A549 (cell line): ENCODE data around the gene CDH22.

ENCODE experiments used
- CBX2 ChIP-seq: fragments of 200-600 bp; sonication (generic); IDR thresholded peaks from 2 replicates; pipeline ENCODE4 v1.6.1; 2016; ENCODE audit warnings: low read depth, mild to moderate bottlenecking, borderline replicate concordance
- FOXS1 ChIP-seq: fragments of 250-450 bp; sonication (Bioruptor Pico); IDR thresholded peaks from 2 replicates; pipeline ENCODE4 v1.5.0; 2020; ENCODE audit warnings: mild to moderate bottlenecking, moderate library complexity
- TF ChIP-seq, protein P1 (sequence below): fragments of >200 bp; sonication (Bioruptor Twin); formaldehyde crosslinking; IDR thresholded peaks from 3 replicates; pipeline ENCODE4 v1.6.1; 2016
- TF ChIP-seq, protein P2 (sequence below): fragments of 250-450 bp; sonication (Bioruptor Pico); IDR thresholded peaks from 2 replicates; pipeline ENCODE4 v1.5.0; 2020; ENCODE audit warnings: low read depth, mild to moderate bottlenecking, moderate library complexity

DNA sequence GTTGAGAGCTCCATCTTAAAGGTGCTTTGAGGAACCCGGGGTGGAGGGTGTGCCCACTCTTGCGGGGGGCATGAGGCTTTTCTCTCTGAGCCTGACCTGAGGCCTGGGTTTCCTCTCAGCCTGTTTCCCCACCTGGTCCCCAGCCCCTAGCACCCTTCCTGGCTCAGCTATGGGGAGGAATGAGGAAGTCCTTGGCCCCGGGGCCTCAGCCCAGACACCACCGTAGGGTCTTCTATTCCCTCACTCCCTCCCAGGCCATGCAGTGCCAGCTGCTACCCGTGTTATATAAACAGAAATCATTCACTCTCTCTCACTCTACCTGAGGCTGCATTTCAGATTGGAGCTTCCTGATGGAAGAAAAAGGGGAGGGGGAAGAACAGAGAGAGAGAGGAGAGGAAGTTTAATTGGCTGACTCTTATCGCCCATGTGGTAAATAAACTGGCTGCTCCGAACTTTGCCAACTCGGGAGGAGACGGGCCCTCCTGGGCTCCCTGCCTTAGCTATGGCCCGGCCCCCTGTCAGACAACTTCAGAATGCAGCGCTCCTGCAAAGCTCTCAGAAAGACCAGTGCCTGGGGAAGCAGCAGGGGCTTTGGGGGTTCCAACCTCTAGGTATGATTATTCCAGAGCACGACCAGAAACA, 2.8 kb downstream of the CDH22 start:
- TF ChIP-seq CBX2: no peak
- TF ChIP-seq, protein P1, sequence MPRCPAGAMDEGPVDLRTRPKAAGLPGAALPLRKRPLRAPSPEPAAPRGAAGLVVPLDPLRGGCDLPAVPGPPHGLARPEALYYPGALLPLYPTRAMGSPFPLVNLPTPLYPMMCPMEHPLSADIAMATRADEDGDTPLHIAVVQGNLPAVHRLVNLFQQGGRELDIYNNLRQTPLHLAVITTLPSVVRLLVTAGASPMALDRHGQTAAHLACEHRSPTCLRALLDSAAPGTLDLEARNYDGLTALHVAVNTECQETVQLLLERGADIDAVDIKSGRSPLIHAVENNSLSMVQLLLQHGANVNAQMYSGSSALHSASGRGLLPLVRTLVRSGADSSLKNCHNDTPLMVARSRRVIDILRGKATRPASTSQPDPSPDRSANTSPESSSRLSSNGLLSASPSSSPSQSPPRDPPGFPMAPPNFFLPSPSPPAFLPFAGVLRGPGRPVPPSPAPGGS: no peak
- TF ChIP-seq, protein P2, sequence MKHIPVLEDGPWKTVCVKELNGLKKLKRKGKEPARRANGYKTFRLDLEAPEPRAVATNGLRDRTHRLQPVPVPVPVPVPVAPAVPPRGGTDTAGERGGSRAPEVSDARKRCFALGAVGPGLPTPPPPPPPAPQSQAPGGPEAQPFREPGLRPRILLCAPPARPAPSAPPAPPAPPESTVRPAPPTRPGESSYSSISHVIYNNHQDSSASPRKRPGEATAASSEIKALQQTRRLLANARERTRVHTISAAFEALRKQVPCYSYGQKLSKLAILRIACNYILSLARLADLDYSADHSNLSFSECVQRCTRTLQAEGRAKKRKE (CRISPR knock-in tag): no peak
- TF ChIP-seq FOXS1: no peak
